ENCODE results near the gene FYB2. TPM values are rescaled to one million over a fixed set of nuclear protein-coding genes. Genes with fewer than 3 reads are reported as not detected.

The FYB2 gene, protein sequence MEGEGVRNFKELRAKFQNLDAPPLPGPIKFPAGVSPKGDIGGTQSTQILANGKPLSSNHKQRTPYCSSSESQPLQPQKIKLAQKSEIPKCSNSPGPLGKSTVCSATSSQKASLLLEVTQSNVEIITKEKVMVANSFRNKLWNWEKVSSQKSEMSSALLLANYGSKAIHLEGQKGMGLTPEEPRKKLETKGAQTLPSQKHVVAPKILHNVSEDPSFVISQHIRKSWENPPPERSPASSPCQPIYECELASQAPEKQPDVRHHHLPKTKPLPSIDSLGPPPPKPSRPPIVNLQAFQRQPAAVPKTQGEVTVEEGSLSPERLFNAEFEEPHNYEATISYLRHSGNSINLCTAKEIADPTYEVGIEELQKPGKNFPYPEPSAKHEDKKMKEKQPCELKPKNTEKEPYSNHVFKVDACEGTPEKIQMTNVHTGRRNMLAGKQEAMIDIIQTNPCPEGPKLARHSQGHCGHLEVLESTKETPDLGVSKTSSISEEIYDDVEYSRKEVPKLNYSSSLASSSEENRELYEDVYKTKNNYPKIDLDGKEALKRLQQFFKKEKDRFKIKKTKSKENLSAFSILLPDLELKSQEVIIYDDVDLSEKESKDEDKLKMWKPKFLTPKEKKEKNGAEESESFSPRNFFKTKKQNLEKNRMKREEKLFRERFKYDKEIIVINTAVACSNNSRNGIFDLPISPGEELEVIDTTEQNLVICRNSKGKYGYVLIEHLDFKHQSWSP
- not detected for polyA plus RNA-seq (2013)

DNA sequence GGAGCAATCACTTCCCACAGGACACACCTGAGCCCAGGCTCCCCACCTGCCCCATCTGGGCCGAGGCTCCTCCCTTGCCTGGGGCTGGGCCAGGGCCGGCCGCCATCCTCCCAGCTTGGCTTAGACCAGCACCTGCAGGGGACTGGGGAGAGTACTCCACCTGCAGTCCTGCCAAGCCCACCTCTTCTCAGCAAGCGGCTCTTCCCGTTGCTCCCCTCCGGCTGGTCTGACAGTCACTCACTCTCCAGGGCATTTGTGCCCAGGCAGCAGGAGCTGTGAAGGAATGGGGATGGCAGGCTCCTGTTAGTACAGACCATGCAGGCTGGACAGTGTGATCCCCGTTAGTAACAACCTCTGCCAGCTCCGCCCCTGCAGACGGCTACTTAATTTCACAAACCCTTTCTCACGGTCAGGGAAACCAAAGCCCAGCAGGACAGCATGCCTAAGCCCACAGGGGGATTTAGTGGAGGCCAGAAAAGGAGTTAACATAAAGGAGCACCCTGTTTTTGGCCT lies at the start of gene FYB2:
FYB2 (minus strand) TSS at position 18 of the 513 bp plus-strand sequence. CDS start 114 bp downstream, outside the sequence.
- Histone ChIP-seq H3K27me3 (replicated peaks in 2 of 5; ENCODE audit: control insufficient read depth in 4 of 5, insufficient read depth in 5 of 5, low read length in 4 of 5) (peaks cover 0 to 5% (median 0%) of the 10 kb centered on the region in 5 experiments), H3K27ac (ENCODE audit: insufficient read depth in 1 of 2, low read depth in 1 of 2, low read length in 2 of 2, poor library complexity in 1 of 2, severe bottlenecking in 2 of 2) (no peak within 1 kb of the TSS), H3K4me1 (ENCODE audit: control extremely low read depth in 1 of 4, control insufficient read depth in 4 of 4, insufficient read depth in 4 of 4, low read length in 3 of 4) (peaks cover 0 to 10% (median 0%) of the 10 kb centered on the region in 4 experiments), H3K36me3 (ENCODE audit: control insufficient read depth in 4 of 4, insufficient read depth in 4 of 4, low read length in 3 of 4) (no peaks in the 10 kb centered on the region), H3K4me3 (ENCODE audit: control insufficient read depth in 1 of 7, extremely low read depth in 1 of 7, insufficient read depth in 4 of 7, low read depth in 2 of 7, low read length in 6 of 7) (no peak within 1 kb of the TSS), H3K9me3 (ENCODE audit: control extremely low read depth in 1 of 5, control insufficient read depth in 4 of 5, insufficient read depth in 2 of 5, low read depth in 1 of 5, low read length in 4 of 5) (peaks cover 0 to 6% (median 0%) of the 10 kb centered on the region in 5 experiments)
- ChIA-PET POLR2A (no interaction called here), CTCF (interaction anchor here (1.8 to 3.5 kb wide), 3 partner anchors 12 to 23 kb away, joined by 4 to 12 read pairs (median 6); no protein-coding TSS in a partner anchor)
- no peak for DNase-seq
- WGBS (ENCODE audit: insufficient coverage): 85% methylated on average over 10 of the region's 10 CpGs

DNA sequence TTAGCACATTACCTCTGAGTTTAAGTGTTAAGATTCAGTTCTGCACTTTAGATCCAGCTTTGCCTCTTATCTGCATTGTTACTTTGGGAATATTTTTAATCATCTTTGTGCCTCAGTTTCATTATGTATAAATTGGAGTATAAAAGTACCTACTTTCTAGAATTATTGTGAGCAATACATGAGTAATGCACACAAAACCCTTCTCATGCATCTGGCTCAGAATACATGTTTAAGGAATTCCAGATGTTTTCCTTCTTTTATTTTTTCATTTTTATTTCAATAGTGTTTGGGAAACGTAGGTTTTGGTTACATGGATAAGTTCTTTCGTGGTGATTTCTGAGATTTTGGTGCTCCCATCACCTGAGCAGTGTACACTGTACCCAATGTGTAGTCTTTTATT lies 49.6 kb upstream of the FYB2 start:
- Histone ChIP-seq H3K4me3 (ENCODE audit: control insufficient read depth in 1 of 7, extremely low read depth in 1 of 7, insufficient read depth in 4 of 7, low read depth in 2 of 7, low read length in 6 of 7) (no peak overlapping the region), H3K27me3 (replicated peaks in 2 of 5; ENCODE audit: control insufficient read depth in 4 of 5, insufficient read depth in 5 of 5, low read length in 4 of 5) (peaks cover 0 to 7% (median 0%) of the 10 kb centered on the region in 5 experiments), H3K36me3 (ENCODE audit: control insufficient read depth in 4 of 4, insufficient read depth in 4 of 4, low read length in 3 of 4) (no peaks in the 10 kb centered on the region), H3K9me3 (ENCODE audit: control extremely low read depth in 1 of 5, control insufficient read depth in 4 of 5, insufficient read depth in 2 of 5, low read depth in 1 of 5, low read length in 4 of 5) (peaks cover 0 to 3% (median 0%) of the 10 kb centered on the region in 5 experiments), H3K27ac (ENCODE audit: insufficient read depth in 1 of 2, low read depth in 1 of 2, low read length in 2 of 2, poor library complexity in 1 of 2, severe bottlenecking in 2 of 2) (no peak overlapping the region), H3K4me1 (ENCODE audit: control extremely low read depth in 1 of 4, control insufficient read depth in 4 of 4, insufficient read depth in 4 of 4, low read length in 3 of 4) (no peaks in the 10 kb centered on the region)
- no CpG with 5 or more reads among the region's 2 CpGs for WGBS (ENCODE audit: insufficient coverage)
- ChIA-PET POLR2A (no interaction called here), CTCF (no interaction called here)
- no peak for DNase-seq

DNA sequence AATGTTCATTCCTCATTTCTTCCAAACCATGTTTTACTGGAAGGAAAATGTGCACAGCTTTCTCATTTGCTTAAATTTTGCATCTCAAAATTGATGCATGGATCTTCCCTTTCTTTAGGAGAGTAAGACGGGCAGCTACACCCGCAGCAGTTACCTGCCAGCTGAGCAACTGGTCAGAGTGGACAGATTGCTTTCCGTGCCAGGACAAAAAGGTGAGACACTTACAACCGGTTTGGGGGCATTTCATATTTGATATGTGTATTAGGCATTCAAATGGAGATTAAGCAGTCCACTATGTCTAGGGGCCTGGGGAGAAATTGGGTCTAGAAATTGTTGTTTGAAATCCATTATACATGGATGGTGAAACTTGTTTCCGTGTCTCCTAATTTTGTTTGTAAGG lies 48.3 kb upstream of the FYB2 start:
- POLR2A ChIA-PET: no interaction called here
- H3K9me3 ChIP-seq (ENCODE audit: control extremely low read depth in 1 of 5, control insufficient read depth in 4 of 5, insufficient read depth in 2 of 5, low read depth in 1 of 5, low read length in 4 of 5): peaks cover 0 to 3% (median 0%) of the 10 kb centered on the region in 5 experiments
- H3K4me1 ChIP-seq (ENCODE audit: control extremely low read depth in 1 of 4, control insufficient read depth in 4 of 4, insufficient read depth in 4 of 4, low read length in 3 of 4): no peaks in the 10 kb centered on the region
- no peak overlapping the region for H3K4me3 ChIP-seq (ENCODE audit: control insufficient read depth in 1 of 7, extremely low read depth in 1 of 7, insufficient read depth in 4 of 7, low read depth in 2 of 7, low read length in 6 of 7)
- H3K27ac ChIP-seq (ENCODE audit: insufficient read depth in 1 of 2, low read depth in 1 of 2, low read length in 2 of 2, poor library complexity in 1 of 2, severe bottlenecking in 2 of 2): no peak overlapping the region
- no peaks in the 10 kb centered on the region for H3K36me3 ChIP-seq (ENCODE audit: control insufficient read depth in 4 of 4, insufficient read depth in 4 of 4, low read length in 3 of 4)
- H3K27me3 ChIP-seq (replicated peaks in 2 of 5; ENCODE audit: control insufficient read depth in 4 of 5, insufficient read depth in 5 of 5, low read length in 4 of 5): peaks cover 0 to 7% (median 0%) of the 10 kb centered on the region in 5 experiments
- WGBS (ENCODE audit: insufficient coverage): 87% methylated on average over 5 of the region's 5 CpGs
- CTCF ChIA-PET: no interaction called here
- no peak for DNase-seq

DNA sequence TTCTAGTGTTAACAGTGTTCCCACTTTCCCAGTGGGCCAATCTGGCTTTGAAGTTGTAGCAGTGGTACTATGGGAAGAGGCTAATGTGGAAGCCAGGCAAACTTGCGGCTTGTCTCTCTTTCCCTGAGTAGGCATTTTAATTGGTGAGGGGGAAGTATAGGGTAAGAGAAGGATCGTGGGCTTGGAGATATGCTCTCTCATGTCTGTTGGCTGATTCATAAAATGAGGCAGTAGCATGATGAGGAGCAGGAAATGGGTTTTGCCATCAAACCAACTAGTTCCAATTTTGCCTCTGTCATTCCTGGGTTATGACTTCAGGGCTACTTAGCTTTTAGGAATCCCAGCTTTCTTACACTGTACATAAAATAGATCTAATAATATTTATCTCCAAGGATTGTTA lies 47.5 kb upstream of the FYB2 start:
- H3K4me1 ChIP-seq (ENCODE audit: control extremely low read depth in 1 of 4, control insufficient read depth in 4 of 4, insufficient read depth in 4 of 4, low read length in 3 of 4): no peaks in the 10 kb centered on the region
- peaks cover 0 to 3% (median 0%) of the 10 kb centered on the region in 5 experiments for H3K9me3 ChIP-seq (ENCODE audit: control extremely low read depth in 1 of 5, control insufficient read depth in 4 of 5, insufficient read depth in 2 of 5, low read depth in 1 of 5, low read length in 4 of 5)
- POLR2A ChIA-PET: no interaction called here
- no peaks in the 10 kb centered on the region for H3K36me3 ChIP-seq (ENCODE audit: control insufficient read depth in 4 of 4, insufficient read depth in 4 of 4, low read length in 3 of 4)
- DNase-seq: no peak
- CTCF ChIA-PET: no interaction called here
- H3K27me3 ChIP-seq (replicated peaks in 2 of 5; ENCODE audit: control insufficient read depth in 4 of 5, insufficient read depth in 5 of 5, low read length in 4 of 5): peaks cover 0 to 7% (median 0%) of the 10 kb centered on the region in 5 experiments
- H3K4me3 ChIP-seq (ENCODE audit: control insufficient read depth in 1 of 7, extremely low read depth in 1 of 7, insufficient read depth in 4 of 7, low read depth in 2 of 7, low read length in 6 of 7): no peak overlapping the region
- 100% methylated on average over 1 of the region's 2 CpGs for WGBS (ENCODE audit: insufficient coverage)
- H3K27ac ChIP-seq (ENCODE audit: insufficient read depth in 1 of 2, low read depth in 1 of 2, low read length in 2 of 2, poor library complexity in 1 of 2, severe bottlenecking in 2 of 2): no peak overlapping the region

DNA sequence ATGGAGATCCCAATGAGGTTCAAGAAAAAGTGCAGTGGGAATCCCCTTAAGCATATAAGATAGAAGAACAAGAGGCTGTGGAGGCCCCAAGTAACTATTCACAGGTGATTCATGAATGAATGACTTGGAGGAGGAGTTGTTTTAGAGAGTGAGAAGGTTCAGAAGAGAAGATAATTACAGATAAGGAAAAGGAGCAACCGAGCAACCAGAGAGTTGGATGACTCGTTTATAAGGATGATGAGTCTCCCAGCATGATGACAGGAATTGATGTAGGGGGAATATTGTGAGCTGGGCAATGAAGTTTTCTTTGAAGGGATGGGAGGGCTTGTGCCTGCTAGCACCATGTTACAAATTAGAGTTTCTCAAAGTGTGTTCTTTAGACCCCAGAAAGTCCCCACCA lies 45.2 kb upstream of the FYB2 start:
- no peaks in the 10 kb centered on the region for H3K36me3 ChIP-seq (ENCODE audit: control insufficient read depth in 4 of 4, insufficient read depth in 4 of 4, low read length in 3 of 4)
- DNase-seq: no peak
- no peak overlapping the region for H3K27ac ChIP-seq (ENCODE audit: insufficient read depth in 1 of 2, low read depth in 1 of 2, low read length in 2 of 2, poor library complexity in 1 of 2, severe bottlenecking in 2 of 2)
- H3K9me3 ChIP-seq (ENCODE audit: control extremely low read depth in 1 of 5, control insufficient read depth in 4 of 5, insufficient read depth in 2 of 5, low read depth in 1 of 5, low read length in 4 of 5): peaks cover 0 to 3% (median 0%) of the 10 kb centered on the region in 5 experiments
- ChIA-PET POLR2A (no interaction called here), CTCF (no interaction called here)
- no peaks in the 10 kb centered on the region for H3K4me1 ChIP-seq (ENCODE audit: control extremely low read depth in 1 of 4, control insufficient read depth in 4 of 4, insufficient read depth in 4 of 4, low read length in 3 of 4)
- H3K27me3 ChIP-seq (replicated peaks in 2 of 5; ENCODE audit: control insufficient read depth in 4 of 5, insufficient read depth in 5 of 5, low read length in 4 of 5): peaks cover 0 to 7% (median 0%) of the 10 kb centered on the region in 5 experiments
- no peak overlapping the region for H3K4me3 ChIP-seq (ENCODE audit: control insufficient read depth in 1 of 7, extremely low read depth in 1 of 7, insufficient read depth in 4 of 7, low read depth in 2 of 7, low read length in 6 of 7)
- WGBS (ENCODE audit: insufficient coverage): 79% methylated on average over 2 of the region's 2 CpGs

DNA sequence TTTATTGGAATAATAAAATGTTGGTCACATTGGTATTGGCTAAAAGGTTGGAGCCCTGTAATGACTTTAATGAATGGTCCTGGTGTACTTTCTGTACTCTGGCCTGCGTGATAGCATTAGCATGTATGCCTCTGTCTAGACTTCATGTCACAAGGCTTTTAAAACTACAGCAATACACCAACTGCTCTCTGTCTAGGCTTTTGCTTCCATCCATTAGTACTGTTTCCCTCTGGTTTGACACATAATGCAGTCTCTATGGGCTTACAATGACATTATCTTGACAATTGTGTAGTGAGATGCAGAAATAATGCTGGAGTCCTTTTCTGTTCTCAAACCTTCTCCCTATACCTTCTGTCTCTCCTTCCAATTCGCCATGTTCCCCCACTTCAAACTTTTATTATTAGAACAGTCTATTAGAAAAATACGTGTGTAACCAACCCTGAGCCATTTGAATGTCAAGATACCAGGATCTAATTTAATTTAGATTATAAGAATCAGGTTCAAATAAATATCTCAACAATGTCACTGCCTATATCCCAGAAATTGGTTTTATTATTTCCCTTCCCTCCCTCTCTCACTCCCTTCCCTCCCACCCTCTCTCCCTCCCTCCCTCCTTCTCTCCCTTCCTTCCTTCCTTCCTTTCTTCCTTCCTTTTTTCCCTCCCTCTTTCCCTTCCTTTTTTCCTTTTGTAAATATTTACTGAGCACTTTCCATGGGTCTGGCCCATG lies 44.2 kb upstream of the FYB2 start:
- no peak overlapping the region for H3K4me3 ChIP-seq (ENCODE audit: control insufficient read depth in 1 of 7, extremely low read depth in 1 of 7, insufficient read depth in 4 of 7, low read depth in 2 of 7, low read length in 6 of 7)
- DNase-seq: no peak
- no peaks in the 10 kb centered on the region for H3K36me3 ChIP-seq (ENCODE audit: control insufficient read depth in 4 of 4, insufficient read depth in 4 of 4, low read length in 3 of 4)
- peaks cover 0 to 3% (median 0%) of the 10 kb centered on the region in 5 experiments for H3K9me3 ChIP-seq (ENCODE audit: control extremely low read depth in 1 of 5, control insufficient read depth in 4 of 5, insufficient read depth in 2 of 5, low read depth in 1 of 5, low read length in 4 of 5)
- ChIA-PET CTCF (no interaction called here), POLR2A (no interaction called here)
- H3K27ac ChIP-seq (ENCODE audit: insufficient read depth in 1 of 2, low read depth in 1 of 2, low read length in 2 of 2, poor library complexity in 1 of 2, severe bottlenecking in 2 of 2): no peak overlapping the region
- peaks cover 0 to 5% (median 0%) of the 10 kb centered on the region in 5 experiments for H3K27me3 ChIP-seq (replicated peaks in 2 of 5; ENCODE audit: control insufficient read depth in 4 of 5, insufficient read depth in 5 of 5, low read length in 4 of 5)
- WGBS (ENCODE audit: insufficient coverage): 100% methylated on average over 1 of the region's 3 CpGs
- H3K4me1 ChIP-seq (ENCODE audit: control extremely low read depth in 1 of 4, control insufficient read depth in 4 of 4, insufficient read depth in 4 of 4, low read length in 3 of 4): no peaks in the 10 kb centered on the region

Data from common myeloid progenitor, CD34-positive (primary cell).